HEK293 (cell line): ENCODE results near the gene TRIM46.

Source experiments
- ATF2 ChIP-seq: fragments of 450-650 bp; formaldehyde crosslinking; IDR thresholded peaks from 2 replicates; pipeline ENCODE4 v1.5.1; 2016; ENCODE audit warnings: missing biosample characterization, missing genetic modification characterization, low read depth
- CTCF ChIP-seq: fragments of 450-650 bp; formaldehyde crosslinking; IDR thresholded peaks from 2 replicates; pipeline ENCODE4 v1.5.1; 2016; ENCODE audit warnings: missing biosample characterization, missing genetic modification characterization
- ZNF132 ChIP-seq: fragments of 450-650 bp; formaldehyde crosslinking; IDR thresholded peaks from 2 replicates; pipeline ENCODE4 v1.5.1; 2017; ENCODE audit warnings: missing biosample characterization, missing genetic modification characterization, borderline replicate concordance
- ZNF626 ChIP-seq: fragments of 450-650 bp; sonication (Bioruptor Pico); formaldehyde crosslinking; IDR thresholded peaks from 2 replicates; pipeline ENCODE4 v1.5.1; 2018; ENCODE audit warnings: missing biosample characterization, missing genetic modification characterization, inconsistent platforms
- TF ChIP-seq, protein P1 (sequence below): fragments of 450-650 bp; formaldehyde crosslinking; conservative IDR thresholded peaks from 2 replicates; pipeline ENCODE4 v1.5.1; 2016; ENCODE audit warnings: low read depth, missing biosample characterization, missing genetic modification characterization

- TF ChIP-seq, protein P1, sequence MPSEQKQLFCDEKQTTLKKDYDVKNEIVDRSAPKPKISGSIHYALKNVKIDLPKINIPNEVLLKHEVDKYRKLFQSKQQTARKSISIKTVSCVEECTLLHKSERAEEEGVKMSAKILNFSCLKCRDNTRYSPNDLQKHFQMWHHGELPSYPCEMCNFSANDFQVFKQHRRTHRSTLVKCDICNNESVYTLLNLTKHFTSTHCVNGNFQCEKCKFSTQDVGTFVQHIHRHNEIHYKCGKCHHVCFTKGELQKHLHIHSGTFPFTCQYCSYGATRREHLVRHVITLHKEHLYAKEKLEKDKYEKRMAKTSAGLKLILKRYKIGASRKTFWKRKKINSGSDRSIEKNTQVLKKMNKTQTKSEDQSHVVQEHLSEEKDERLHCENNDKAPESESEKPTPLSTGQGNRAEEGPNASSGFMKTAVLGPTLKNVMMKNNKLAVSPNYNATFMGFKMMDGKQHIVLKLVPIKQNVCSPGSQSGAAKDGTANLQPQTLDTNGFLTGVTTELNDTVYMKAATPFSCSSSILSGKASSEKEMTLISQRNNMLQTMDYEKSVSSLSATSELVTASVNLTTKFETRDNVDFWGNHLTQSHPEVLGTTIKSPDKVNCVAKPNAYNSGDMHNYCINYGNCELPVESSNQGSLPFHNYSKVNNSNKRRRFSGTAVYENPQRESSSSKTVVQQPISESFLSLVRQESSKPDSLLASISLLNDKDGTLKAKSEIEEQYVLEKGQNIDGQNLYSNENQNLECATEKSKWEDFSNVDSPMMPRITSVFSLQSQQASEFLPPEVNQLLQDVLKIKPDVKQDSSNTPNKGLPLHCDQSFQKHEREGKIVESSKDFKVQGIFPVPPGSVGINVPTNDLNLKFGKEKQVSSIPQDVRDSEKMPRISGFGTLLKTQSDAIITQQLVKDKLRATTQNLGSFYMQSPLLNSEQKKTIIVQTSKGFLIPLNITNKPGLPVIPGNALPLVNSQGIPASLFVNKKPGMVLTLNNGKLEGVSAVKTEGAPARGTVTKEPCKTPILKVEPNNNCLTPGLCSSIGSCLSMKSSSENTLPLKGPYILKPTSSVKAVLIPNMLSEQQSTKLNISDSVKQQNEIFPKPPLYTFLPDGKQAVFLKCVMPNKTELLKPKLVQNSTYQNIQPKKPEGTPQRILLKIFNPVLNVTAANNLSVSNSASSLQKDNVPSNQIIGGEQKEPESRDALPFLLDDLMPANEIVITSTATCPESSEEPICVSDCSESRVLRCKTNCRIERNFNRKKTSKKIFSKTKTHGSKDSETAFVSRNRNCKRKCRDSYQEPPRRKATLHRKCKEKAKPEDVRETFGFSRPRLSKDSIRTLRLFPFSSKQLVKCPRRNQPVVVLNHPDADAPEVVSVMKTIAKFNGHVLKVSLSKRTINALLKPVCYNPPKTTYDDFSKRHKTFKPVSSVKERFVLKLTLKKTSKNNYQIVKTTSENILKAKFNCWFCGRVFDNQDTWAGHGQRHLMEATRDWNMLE (tag by site-specific recombination), result no peak
- no peak for TF ChIP-seq CTCF (tag by site-specific recombination)
- TF ChIP-seq ZNF626 (tag by site-specific recombination), result no peak
- TF ChIP-seq ZNF132 (tag by site-specific recombination), result no peak
- no peak for TF ChIP-seq ATF2 (tag by site-specific recombination)
Observed at GRCh38 chr1:155207806-155208540, 34.3 kb downstream of the TRIM46 start, which contains the start of gene THBS3.
